Neutrophil (primary cell): ENCODE data around the gene CLEC2L.

ENCODE experiments used
- H3K27ac ChIP-seq: fragments of 200-600 bp; sonication (generic); 2 replicates; pipeline ENCODE4 v1.5.1; 2016; ENCODE audit warnings: mild to moderate bottlenecking, moderate library complexity
- H3K27me3 ChIP-seq: fragments of 200-600 bp; sonication (generic); 2 replicates; pipeline ENCODE4 v1.6.0; 2016; ENCODE audit warnings: mild to moderate bottlenecking
- H3K36me3 ChIP-seq: fragments of 200-600 bp; sonication (generic); 2 replicates; pipeline ENCODE4 v1.5.1; 2017
- H3K4me1 ChIP-seq, 2 experiments: fragments of 200-600 bp in 1 of 2; sonication (generic) in 1 of 2; 1 replicate in 1 of 2; 2 replicates in 1 of 2; pipeline versions ENCODE4 v1.5.1 to v1.6.1; 2013 to 2016; ENCODE audit warnings: low read depth in 1 of 2, low read length in 1 of 2, mild to moderate bottlenecking in 1 of 2, moderate library complexity in 1 of 2; ENCODE audit not compliant: control insufficient read depth in 1 of 2, insufficient read depth in 1 of 2
- H3K4me3 ChIP-seq, 2 experiments: fragments of 200-600 bp in 1 of 2; sonication (generic) in 1 of 2; 1 replicate in 1 of 2; 2 replicates in 1 of 2; pipeline ENCODE4 v1.5.1; 2013 to 2016; ENCODE audit warnings: low read depth in 1 of 2, low read length in 1 of 2, mild to moderate bottlenecking in 1 of 2, moderate library complexity in 1 of 2
- H3K9me3 ChIP-seq: fragments of 200-600 bp; sonication (generic); 2 replicates; pipeline ENCODE4 v1.5.1; 2016
- TF ChIP-seq, protein P1 (sequence below): fragments of 200-600 bp; sonication (generic); IDR thresholded peaks from 2 replicates; pipeline ENCODE4 v1.5.1; 2016; ENCODE audit warnings: antibody characterized with exemption

Gene CLEC2L

DNA sequence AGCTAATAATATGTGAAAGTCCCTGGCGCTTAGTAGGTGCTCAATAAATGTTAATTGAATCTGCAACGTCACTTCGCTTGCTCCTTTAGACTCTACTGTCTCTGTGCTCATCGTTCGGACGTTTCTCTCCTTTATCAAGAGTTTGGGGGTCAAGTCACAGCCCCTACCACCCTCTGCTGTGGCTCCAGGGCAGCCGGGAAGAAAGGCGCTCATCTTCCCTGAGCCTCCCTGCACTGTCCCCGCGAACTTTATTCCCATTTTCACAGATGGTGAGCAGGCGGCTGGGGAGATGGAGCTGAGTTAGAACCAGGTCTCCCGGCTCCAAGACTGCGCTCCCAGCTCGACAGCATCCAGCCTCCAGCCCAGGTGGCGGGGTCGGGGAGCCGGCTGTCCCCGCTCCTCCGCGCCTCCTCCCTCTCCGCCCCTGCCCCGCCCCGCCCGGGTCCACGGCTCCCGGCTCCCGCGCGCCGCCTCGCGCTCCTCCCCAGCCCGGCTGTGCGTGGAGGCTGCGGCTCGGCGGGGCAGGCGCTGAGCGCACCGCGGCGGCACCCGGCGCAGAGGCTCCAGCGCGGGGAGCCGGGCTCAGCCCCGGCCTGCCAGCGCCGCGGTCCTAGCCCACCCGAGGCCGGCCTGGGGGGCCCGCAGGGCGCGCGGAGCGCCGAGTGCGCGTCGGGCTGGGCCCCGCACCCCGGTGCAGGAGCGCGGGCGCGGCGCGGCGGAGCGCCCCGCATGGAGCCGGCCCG is at the start of gene CLEC2L:
CLEC2L (plus strand) TSS at position 487 of the 743 bp plus-strand sequence; CDS start at position 730, 243 bp downstream.
- no peak within 1 kb of the TSS for H3K27ac ChIP-seq
- H3K9me3 ChIP-seq: no peaks in the 10 kb centered on the region
- peaks cover 71% of the 10 kb centered on the region for H3K27me3 ChIP-seq
- H3K4me1 ChIP-seq: no peaks in the 10 kb centered on the region
- no peaks in the 10 kb centered on the region for H3K36me3 ChIP-seq
- TF ChIP-seq, protein P1, sequence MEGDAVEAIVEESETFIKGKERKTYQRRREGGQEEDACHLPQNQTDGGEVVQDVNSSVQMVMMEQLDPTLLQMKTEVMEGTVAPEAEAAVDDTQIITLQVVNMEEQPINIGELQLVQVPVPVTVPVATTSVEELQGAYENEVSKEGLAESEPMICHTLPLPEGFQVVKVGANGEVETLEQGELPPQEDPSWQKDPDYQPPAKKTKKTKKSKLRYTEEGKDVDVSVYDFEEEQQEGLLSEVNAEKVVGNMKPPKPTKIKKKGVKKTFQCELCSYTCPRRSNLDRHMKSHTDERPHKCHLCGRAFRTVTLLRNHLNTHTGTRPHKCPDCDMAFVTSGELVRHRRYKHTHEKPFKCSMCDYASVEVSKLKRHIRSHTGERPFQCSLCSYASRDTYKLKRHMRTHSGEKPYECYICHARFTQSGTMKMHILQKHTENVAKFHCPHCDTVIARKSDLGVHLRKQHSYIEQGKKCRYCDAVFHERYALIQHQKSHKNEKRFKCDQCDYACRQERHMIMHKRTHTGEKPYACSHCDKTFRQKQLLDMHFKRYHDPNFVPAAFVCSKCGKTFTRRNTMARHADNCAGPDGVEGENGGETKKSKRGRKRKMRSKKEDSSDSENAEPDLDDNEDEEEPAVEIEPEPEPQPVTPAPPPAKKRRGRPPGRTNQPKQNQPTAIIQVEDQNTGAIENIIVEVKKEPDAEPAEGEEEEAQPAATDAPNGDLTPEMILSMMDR: no peak
- H3K4me3 ChIP-seq: no peak within 1 kb of the TSS

DNA sequence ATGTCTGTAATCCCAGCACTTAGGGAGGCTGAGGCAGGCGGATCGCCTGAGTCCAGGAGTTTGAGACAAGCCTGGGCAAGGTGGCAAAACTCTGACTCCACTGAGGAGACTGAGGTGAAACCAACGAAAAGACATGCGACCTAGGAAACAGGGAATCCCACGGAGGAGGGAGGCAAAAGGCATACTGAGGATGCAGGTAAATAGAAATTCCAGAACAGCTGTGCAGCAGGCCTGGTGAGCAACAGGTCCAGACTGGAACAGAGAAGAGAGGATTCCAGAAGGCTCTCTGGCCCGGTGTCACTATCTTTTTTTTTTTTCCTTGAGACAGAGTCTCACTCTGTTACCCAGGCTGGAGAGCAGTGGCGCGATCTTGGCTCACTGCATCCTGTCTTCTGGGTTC is 47.3 kb upstream of the CLEC2L start:
- peaks cover 12% of the 10 kb centered on the region for H3K27me3 ChIP-seq
- H3K27ac ChIP-seq: no peak overlapping the region
- H3K4me1 ChIP-seq: no peaks in the 10 kb centered on the region
- H3K36me3 ChIP-seq: no peaks in the 10 kb centered on the region
- no peaks in the 10 kb centered on the region for H3K9me3 ChIP-seq
- no peak overlapping the region for H3K4me3 ChIP-seq
- TF ChIP-seq, protein P1: no peak

DNA sequence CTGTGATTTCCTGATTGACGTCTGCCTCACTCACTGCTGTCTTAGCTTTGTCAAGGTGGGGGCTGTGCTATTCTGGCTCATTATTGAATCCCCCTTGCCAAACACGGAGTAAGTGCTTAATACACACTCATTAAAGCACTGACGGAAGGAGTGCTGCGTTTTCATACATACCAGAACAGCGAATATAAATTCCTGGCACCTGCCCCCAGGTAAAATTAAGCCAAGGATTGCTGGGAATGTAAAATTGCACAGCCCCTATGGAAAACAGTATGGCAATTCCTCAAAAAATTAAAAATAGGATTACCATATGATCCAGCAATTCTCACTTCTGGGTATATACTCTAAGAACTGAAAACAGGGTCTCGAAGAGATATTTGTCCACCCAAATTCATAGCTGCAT is 46.6 kb upstream of the CLEC2L start:
- no peak overlapping the region for H3K27ac ChIP-seq
- no peaks in the 10 kb centered on the region for H3K4me1 ChIP-seq
- TF ChIP-seq, protein P1: no peak
- H3K36me3 ChIP-seq: no peaks in the 10 kb centered on the region
- H3K9me3 ChIP-seq: no peaks in the 10 kb centered on the region
- peaks cover 20% of the 10 kb centered on the region for H3K27me3 ChIP-seq
- no peak overlapping the region for H3K4me3 ChIP-seq

DNA sequence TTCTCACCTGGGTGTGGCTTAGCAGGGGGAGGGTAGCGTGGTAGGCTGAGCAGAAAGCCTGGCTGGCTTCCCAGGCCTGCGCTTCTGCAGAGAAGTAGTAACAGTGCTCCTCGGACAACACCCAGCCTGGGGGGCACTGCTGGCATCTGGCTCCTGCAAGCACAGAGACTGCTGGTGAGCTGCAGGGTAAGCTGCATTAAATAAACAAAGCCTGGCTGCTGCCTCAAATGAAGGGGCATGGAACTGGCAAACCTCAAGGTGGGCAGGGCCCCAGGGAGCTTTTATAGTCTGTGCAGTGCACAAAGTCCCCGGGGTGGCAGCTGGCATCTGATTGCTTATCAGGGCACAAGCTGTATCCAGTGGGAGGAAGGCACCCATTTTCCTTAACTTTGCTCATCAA is 43.9 kb upstream of the CLEC2L start:
- TF ChIP-seq, protein P1: no peak
- H3K4me1 ChIP-seq: peaks cover 9 to 16% of the 10 kb centered on the region in 2 experiments
- peaks cover 47% of the 10 kb centered on the region for H3K27me3 ChIP-seq
- no peaks in the 10 kb centered on the region for H3K9me3 ChIP-seq
- H3K27ac ChIP-seq: no peak overlapping the region
- no peak overlapping the region for H3K4me3 ChIP-seq
- no peaks in the 10 kb centered on the region for H3K36me3 ChIP-seq

DNA sequence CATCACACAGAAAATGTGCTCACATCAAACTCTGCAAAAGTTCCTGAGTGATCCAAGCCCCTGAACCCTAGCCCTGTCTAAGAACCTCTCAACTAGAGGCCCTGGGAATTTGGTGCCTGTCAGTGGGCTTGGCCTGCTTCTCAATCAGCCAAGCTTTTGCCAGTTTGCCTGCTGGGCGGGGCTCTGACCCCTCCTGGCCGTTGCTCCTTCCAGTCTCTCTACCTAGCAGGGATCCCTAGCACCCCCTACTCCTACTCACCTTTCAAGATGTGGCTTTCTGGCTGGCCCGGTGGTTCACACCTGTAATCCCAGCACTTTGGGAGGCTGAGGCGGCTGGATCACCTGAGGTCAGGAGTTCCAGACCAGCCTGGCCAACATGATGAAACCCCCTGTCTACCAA is 42.1 kb upstream of the CLEC2L start:
- H3K27ac ChIP-seq: no peak overlapping the region
- H3K4me3 ChIP-seq: no peak overlapping the region
- no peaks in the 10 kb centered on the region for H3K36me3 ChIP-seq
- peaks cover 9 to 16% of the 10 kb centered on the region in 2 experiments for H3K4me1 ChIP-seq
- TF ChIP-seq, protein P1: no peak
- H3K9me3 ChIP-seq: no peaks in the 10 kb centered on the region
- peaks cover 64% of the 10 kb centered on the region for H3K27me3 ChIP-seq
